CD8-positive, alpha-beta memory T cell (primary cell): ENCODE data around the gene B4GALNT1. TPM values are rescaled to one million over a fixed set of nuclear protein-coding genes. Genes with fewer than 3 reads are reported as not detected.
"Not testable (repeated sequence)": the region's sequence is repeated elsewhere in the genome, so short reads cannot be mapped to it uniquely, and the experiment has no call there.

Experiments
- CTCF ChIA-PET: fragments of 350-600 bp; sonication (Branson Sonifier 250); formaldehyde crosslinking; loops from one replicate; lab custom pipeline; 2021; ENCODE audit warnings: antibody characterized with exemption; lab: Charles Lee
- POLR2A ChIA-PET: fragments of 350-600 bp; sonication (Branson Sonifier 250); formaldehyde crosslinking; loops from one replicate; lab custom pipeline; 2021; ENCODE audit warnings: antibody characterized with exemption; lab: Charles Lee
- DNase-seq, 5 donors: peaks; one replicate each; pipeline versions ENCODE4 v3.0.0 to v3.0.0-alpha.2; 2020 to 2022; ENCODE audit warnings: mixed read lengths in 1 of 5
- H3K27ac ChIP-seq: one replicate; pipeline ENCODE4 v1.7.0; 2013; ENCODE audit warnings: low read depth, mild to moderate bottlenecking, low read length, moderate library complexity
- H3K27me3 ChIP-seq: 2 replicates; pipeline ENCODE4 v1.7.0; 2013; ENCODE audit warnings: low read length, mild to moderate bottlenecking; ENCODE audit not compliant: insufficient read depth, poor library complexity, severe bottlenecking
- H3K36me3 ChIP-seq: 2 replicates; pipeline ENCODE4 v1.7.0; 2013; ENCODE audit warnings: mild to moderate bottlenecking, low read length, moderate library complexity; ENCODE audit not compliant: insufficient read depth
- H3K4me1 ChIP-seq: 2 replicates; pipeline ENCODE4 v1.7.0; 2013; ENCODE audit warnings: mild to moderate bottlenecking, low read length, moderate library complexity; ENCODE audit not compliant: insufficient read depth
- H3K4me3 ChIP-seq: 2 replicates; pipeline ENCODE4 v1.7.0; 2013; ENCODE audit warnings: mild to moderate bottlenecking, low read length
- H3K9me3 ChIP-seq: 2 replicates; pipeline ENCODE4 v1.7.0; 2013; ENCODE audit warnings: mild to moderate bottlenecking, low read length
- H3K27ac Mint-ChIP-seq, 8 donors: one replicate each; pipeline ENCODE4 v1.8.0; 2020 to 2021; ENCODE audit warnings: mixed read lengths in 8 of 8, mild to moderate bottlenecking in 6 of 8, inconsistent platforms in 3 of 8, moderate library complexity in 3 of 8
- H3K27me3 Mint-ChIP-seq, 2 donors: one replicate each; pipeline ENCODE4 v1.8.0; 2020 to 2021; ENCODE audit warnings: mixed read lengths in 2 of 2, mild to moderate bottlenecking in 1 of 2, moderate library complexity in 1 of 2
- H3K36me3 Mint-ChIP-seq, 3 donors: one replicate each; pipeline ENCODE4 v1.8.0; 2020 to 2021; ENCODE audit warnings: mixed read lengths in 3 of 3, inconsistent platforms in 1 of 3, mild to moderate bottlenecking in 1 of 3
- H3K4me1 Mint-ChIP-seq, 3 donors: one replicate each; pipeline ENCODE4 v1.8.0; 2020 to 2021; ENCODE audit warnings: mixed read lengths in 3 of 3, inconsistent platforms in 1 of 3, mild to moderate bottlenecking in 1 of 3
- H3K4me3 Mint-ChIP-seq, 7 donors: one replicate each; pipeline ENCODE4 v1.8.0; 2020 to 2021; ENCODE audit warnings: mixed read lengths in 7 of 7, mild to moderate bottlenecking in 6 of 7, moderate library complexity in 4 of 7, inconsistent platforms in 2 of 7
- H3K9me3 Mint-ChIP-seq, 5 donors: one replicate each; pipeline ENCODE4 v1.8.0; 2020 to 2022; ENCODE audit warnings: mixed read lengths in 5 of 5, mild to moderate bottlenecking in 3 of 5, moderate library complexity in 2 of 5, inconsistent platforms in 1 of 5
- polyA plus RNA-seq: library from polyadenylated mRNA; unstranded; fragments of 300-500 nt; fragmentation: Illumina TruSeq; gene quantifications from one replicate; pipeline ENCODE4 v1.2.3, GENCODE V29; 2021
- total RNA-seq, 2 experiments: library from RNA; stranded (reverse); gene quantifications; one replicate each; pipeline ENCODE4 v1.2.3, GENCODE V29; 2021

B4GALNT1 gene
- total RNA-seq (1 to 10 TPM; 2.9 to 4.1 TPM), polyA plus RNA-seq (not detected)

DNA sequence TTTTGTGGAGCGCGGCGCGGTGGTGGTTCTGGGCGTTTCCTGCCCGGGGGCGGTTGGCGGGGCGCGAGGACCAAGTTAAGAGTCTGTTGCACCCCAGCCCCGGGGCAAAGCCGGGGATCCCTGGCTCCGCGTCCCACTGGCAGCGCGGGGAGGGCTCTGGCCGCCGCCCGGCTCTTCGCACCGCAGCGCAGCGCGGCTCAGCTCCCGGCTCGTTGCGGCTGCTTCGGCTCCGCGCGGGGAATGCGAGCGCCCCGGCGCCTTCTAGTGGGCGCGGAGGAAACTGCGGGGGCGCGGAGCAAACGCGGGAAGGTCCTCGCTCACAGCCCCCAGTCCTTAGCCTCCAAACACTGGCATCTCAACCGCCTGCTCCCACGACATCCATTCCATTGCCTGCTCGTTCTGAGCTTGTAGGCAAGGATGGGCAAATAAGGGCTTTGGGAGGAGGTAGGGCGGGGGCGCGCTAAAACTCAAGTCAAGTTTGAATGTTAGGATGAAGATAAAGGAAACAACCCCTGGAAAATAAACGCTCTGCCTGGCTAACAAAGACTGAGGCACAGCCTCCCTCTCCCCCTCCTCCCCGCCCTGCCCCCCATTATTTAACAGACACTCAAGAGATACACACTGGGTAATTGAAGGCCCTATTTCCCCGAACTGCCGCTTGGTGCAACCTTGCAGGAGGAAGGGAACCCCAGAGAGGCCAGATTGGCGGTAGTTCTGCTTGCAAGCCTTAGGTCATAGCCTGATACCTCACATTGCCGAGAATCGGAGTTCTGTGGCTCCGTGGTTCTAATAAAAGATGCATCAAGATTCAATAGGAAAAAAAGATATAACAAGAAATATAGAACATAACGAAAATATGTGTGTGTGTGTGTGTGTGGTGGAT lies at the start of gene B4GALNT1:
B4GALNT1 (minus strand) TSS at position 244 of the 883 bp plus-strand sequence. CDS start 1,069 bp downstream, outside the sequence.
- H3K9me3 ChIP-seq: no peaks in the 10 kb centered on the region
- peak within 1 kb of the TSS; percentile 49 for H3K4me3 ChIP-seq
- H3K27me3 ChIP-seq: peaks cover 19% of the 10 kb centered on the region
- H3K27ac ChIP-seq: no peak within 1 kb of the TSS
- Mint-ChIP-seq H3K9me3 (no peaks in the 10 kb centered on the region), H3K36me3 (peaks cover 0 to 1% (median 0%) of the 10 kb centered on the region in 3 donors), H3K27me3 (peaks cover 34 to 56% of the 10 kb centered on the region in 2 donors), H3K4me3 (peak within 1 kb of the TSS; percentile 26 to 84 (median 71)), H3K27ac (peak within 1 kb of the TSS in 3 of 8 donors; percentile 14 to 33 (median 19)), H3K4me1 (peaks cover 0 to 12% (median 8%) of the 10 kb centered on the region in 3 donors)
- H3K36me3 ChIP-seq: no peaks in the 10 kb centered on the region
- peaks cover 11% of the 10 kb centered on the region for H3K4me1 ChIP-seq
- ChIA-PET CTCF (interaction anchor here (0.6 to 3.4 kb wide), 16 partner anchors 9 to 181 kb away, joined by 3 to 35 read pairs (median 4); partner anchors contain the start of gene OS9), POLR2A (interaction anchor here (0.6 kb wide), 1 partner anchor 27 kb away, joined by 3 read pairs; no protein-coding TSS in a partner anchor)
- DNase-seq: peak; percentile 44 to 71 (median 57)

DNA sequence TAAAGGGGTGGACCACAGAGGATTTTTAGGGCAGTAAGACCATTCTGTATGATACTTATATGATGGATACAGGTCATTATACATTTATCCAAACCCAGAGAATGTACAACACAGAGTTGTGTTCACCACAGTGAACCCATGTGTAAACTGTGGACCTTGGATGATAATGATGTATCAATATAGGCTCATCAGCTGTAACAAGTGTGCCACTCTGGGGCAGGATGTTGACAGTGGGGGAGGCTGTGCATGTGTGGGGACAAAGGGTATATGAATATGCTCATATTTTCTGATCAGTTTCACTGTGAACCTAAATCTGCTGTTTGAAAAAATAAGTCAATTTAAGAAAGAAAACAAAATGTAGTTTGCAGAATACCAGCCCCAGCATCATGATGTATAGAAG lies 46.7 kb upstream of the B4GALNT1 start:
- H3K27ac Mint-ChIP-seq: peak overlapping the region in 1 of 8 donors; percentile 36
- no peak overlapping the region for H3K27ac ChIP-seq
- no peaks in the 10 kb centered on the region for H3K27me3 ChIP-seq
- no peaks in the 10 kb centered on the region for H3K4me1 ChIP-seq
- H3K27me3 Mint-ChIP-seq: peaks cover 8 to 12% of the 10 kb centered on the region in 2 donors
- no peaks in the 10 kb centered on the region for H3K9me3 ChIP-seq
- H3K36me3 Mint-ChIP-seq: peaks cover 0 to 4% (median 0%) of the 10 kb centered on the region in 3 donors
- no peaks in the 10 kb centered on the region for H3K36me3 ChIP-seq
- ChIA-PET POLR2A (no interaction called here), CTCF (no interaction called here)
- DNase-seq: no peak
- H3K4me1 Mint-ChIP-seq: no peaks in the 10 kb centered on the region
- no peak overlapping the region for H3K4me3 ChIP-seq
- H3K4me3 Mint-ChIP-seq: no peak overlapping the region
- H3K9me3 Mint-ChIP-seq: peaks cover 0 to 6% (median 5%) of the 10 kb centered on the region in 5 donors

DNA sequence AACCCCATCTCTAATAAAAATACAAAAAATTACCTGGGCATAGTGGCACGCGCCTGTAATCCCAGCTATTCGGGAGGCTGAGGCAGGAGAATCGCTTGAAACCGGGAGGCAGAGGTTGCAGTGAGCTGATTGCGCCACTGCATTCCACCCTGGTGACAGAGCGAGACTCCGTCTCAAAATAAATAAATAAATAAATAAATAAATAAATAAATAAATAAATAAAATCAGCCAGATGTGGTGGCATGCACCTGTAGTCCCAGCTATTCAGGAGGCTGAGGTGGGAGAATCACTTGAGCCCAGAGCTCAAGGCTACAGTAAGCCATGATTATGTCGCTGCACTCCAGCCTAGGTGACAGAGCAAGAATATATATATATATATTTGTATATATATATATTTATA lies 44.9 kb upstream of the B4GALNT1 start:
- H3K9me3 Mint-ChIP-seq, H3K36me3 ChIP-seq, H3K27me3 ChIP-seq, DNase-seq, H3K4me1 ChIP-seq, POLR2A ChIA-PET, H3K4me1 Mint-ChIP-seq, H3K27me3 Mint-ChIP-seq, H3K4me3 Mint-ChIP-seq, H3K4me3 ChIP-seq, H3K27ac Mint-ChIP-seq, CTCF ChIA-PET, H3K27ac ChIP-seq, H3K9me3 ChIP-seq, H3K36me3 Mint-ChIP-seq: not testable (repeated sequence)

DNA sequence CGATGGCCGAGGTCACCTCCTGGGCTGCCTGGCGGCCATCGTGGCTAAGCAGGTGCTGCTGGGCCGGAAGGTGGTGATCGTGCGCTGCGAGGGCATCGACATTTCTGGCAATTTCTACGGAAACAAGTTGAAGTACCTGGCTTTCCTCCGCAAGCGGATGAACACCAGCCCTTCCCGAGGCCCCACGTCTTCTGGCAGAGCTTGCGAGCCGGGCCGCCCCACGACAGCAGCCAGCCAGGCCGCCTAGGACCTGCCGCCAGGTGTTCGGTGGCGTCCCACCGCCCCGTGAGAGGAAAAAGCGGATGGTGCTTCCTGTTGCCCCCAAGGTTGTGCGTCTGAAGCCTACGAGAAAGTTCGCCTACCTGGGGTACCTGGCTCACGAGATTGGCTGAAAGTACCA lies 41.7 kb upstream of the B4GALNT1 start:
- Histone ChIP-seq H3K9me3 (no peaks in the 10 kb centered on the region), H3K27ac (no peak overlapping the region), H3K36me3 (no peaks in the 10 kb centered on the region), H3K27me3 (no peaks in the 10 kb centered on the region), H3K4me3 (no peak overlapping the region), H3K4me1 (no peaks in the 10 kb centered on the region)
- Mint-ChIP-seq H3K27me3 (peaks cover 0 to 6% of the 10 kb centered on the region in 2 donors), H3K4me1 (no peaks in the 10 kb centered on the region), H3K4me3 (no peak overlapping the region), H3K9me3 (no peaks in the 10 kb centered on the region), H3K27ac (no peak overlapping the region), H3K36me3 (no peaks in the 10 kb centered on the region)
- ChIA-PET POLR2A (no interaction called here), CTCF (interaction anchor here (1.2 kb wide), 1 partner anchor 91 kb away, joined by 3 read pairs; no protein-coding TSS in a partner anchor)
- no peak for DNase-seq

DNA sequence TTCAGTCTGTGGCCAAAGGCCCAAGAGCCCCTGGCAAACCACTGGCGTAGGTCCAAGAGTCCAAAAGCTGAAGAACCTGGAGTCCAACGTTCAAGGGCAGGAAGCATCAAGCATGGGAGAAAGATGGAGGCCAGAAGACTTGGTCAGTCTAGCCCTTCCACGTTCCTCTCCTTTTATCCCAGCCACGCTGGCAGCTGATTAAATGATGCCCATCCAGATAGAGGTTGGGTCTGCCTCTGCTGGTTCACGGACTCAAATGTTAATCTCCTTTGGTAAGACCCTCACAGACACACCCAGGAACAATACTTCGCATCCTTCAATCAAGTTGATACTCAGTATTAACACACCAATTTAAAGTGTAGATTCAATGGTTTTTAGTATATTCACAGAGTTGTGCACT lies 39.8 kb upstream of the B4GALNT1 start:
- Histone ChIP-seq H3K36me3 (no peaks in the 10 kb centered on the region), H3K4me1 (no peaks in the 10 kb centered on the region), H3K27ac (no peak overlapping the region), H3K27me3 (no peaks in the 10 kb centered on the region), H3K9me3 (no peaks in the 10 kb centered on the region), H3K4me3 (no peak overlapping the region)
- Mint-ChIP-seq H3K36me3 (no peaks in the 10 kb centered on the region), H3K4me1 (no peaks in the 10 kb centered on the region), H3K27ac (peak overlapping the region in 1 of 8 donors; percentile 42), H3K27me3 (peaks cover 0 to 10% of the 10 kb centered on the region in 2 donors), H3K4me3 (no peak overlapping the region), H3K9me3 (no peaks in the 10 kb centered on the region)
- ChIA-PET POLR2A (no interaction called here), CTCF (no interaction called here)
- DNase-seq: no peak

DNA sequence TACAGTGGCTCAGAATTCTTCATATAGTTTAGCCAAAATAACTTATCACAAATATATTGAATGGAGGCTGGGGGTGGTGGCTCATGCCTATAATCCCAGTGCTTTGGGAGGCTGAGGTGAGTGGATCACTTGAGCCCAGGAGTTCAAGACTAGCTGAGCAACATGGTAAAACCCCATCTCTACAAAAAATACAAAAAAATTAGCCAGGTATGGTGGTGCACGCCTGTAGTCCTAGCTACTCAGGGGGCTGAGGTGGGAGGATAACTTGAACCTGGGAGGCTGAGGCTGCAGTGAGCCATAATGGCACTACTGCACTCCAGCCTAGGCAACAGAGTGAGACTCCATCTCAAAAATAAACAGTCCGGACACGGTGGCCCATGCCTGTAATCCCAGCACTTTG lies 38.8 kb upstream of the B4GALNT1 start:
- H3K27ac Mint-ChIP-seq, DNase-seq, H3K27me3 ChIP-seq, H3K9me3 Mint-ChIP-seq, H3K27me3 Mint-ChIP-seq, H3K4me1 ChIP-seq, H3K27ac ChIP-seq, H3K36me3 ChIP-seq, POLR2A ChIA-PET, H3K36me3 Mint-ChIP-seq, H3K4me3 Mint-ChIP-seq, H3K4me1 Mint-ChIP-seq, H3K4me3 ChIP-seq, H3K9me3 ChIP-seq: not testable (repeated sequence)
- CTCF ChIA-PET: interaction anchor here (1.0 kb wide), 1 partner anchor 213 kb away, joined by 3 read pairs; no protein-coding TSS in a partner anchor

DNA sequence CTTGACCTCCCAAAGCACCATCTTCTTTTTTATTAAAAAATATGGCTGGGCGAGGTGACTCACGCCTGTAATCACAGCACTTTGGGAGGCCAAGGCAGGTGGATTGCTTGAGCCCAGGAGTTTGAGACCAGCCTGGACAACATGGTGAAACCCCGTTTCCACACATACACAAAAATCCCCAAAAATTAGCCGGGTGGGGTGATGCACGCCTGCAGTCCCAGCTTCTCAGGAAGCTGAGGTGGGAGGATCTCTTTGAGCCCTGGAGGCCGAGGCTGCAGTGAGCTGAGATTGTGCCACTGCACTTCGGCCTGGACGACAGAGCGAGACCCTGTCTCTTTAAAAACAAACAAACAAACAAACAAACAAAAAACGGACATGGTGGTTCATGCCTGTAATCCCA lies 36.7 kb upstream of the B4GALNT1 start:
- H3K4me3 Mint-ChIP-seq, H3K9me3 ChIP-seq, POLR2A ChIA-PET, H3K27me3 Mint-ChIP-seq, CTCF ChIA-PET, DNase-seq, H3K4me3 ChIP-seq, H3K36me3 Mint-ChIP-seq, H3K36me3 ChIP-seq, H3K4me1 ChIP-seq, H3K9me3 Mint-ChIP-seq, H3K27me3 ChIP-seq, H3K4me1 Mint-ChIP-seq, H3K27ac ChIP-seq: not testable (repeated sequence)
- peak overlapping the region in 1 of 8 donors; percentile 15 for H3K27ac Mint-ChIP-seq

DNA sequence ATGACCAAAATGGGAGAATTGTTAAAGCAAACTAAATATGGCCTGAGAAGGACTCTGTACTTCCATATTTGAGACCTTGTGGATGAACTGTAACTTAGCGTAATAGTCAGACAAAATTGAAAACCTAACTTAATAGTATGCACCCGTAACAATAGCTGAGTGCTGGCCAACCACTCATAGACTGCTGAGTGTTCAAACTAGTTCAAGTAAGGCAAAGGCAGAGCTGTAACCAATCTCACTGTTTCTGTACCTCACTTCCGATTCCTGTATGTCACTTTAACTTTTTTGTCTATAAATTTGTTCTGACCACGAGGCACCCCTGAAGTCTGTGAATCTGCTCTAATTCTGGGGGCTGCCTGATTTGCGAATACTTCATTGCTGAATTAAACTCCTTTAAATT lies 33.9 kb upstream of the B4GALNT1 start:
- ChIA-PET POLR2A (no interaction called here), CTCF (no interaction called here)
- Histone ChIP-seq H3K9me3 (no peaks in the 10 kb centered on the region), H3K27me3 (no peaks in the 10 kb centered on the region), H3K27ac (no peak overlapping the region), H3K4me1 (no peaks in the 10 kb centered on the region), H3K36me3 (no peaks in the 10 kb centered on the region), H3K4me3 (no peak overlapping the region)
- H3K36me3 Mint-ChIP-seq: no peaks in the 10 kb centered on the region
- no peaks in the 10 kb centered on the region for H3K9me3 Mint-ChIP-seq
- no peak overlapping the region for H3K27ac Mint-ChIP-seq
- H3K4me1 Mint-ChIP-seq: no peaks in the 10 kb centered on the region
- peaks cover 0 to 7% of the 10 kb centered on the region in 2 donors for H3K27me3 Mint-ChIP-seq
- no peak for DNase-seq
- no peak overlapping the region for H3K4me3 Mint-ChIP-seq
